ENCODE measurements around the gene KCNIP1. TPM values are rescaled to one million over a fixed set of nuclear protein-coding genes. Genes with fewer than 3 reads are reported as not detected.

The KCNIP1 gene
- total RNA-seq, 1 experiment from 2014 or later: not detected

- H2AFZ ChIP-seq (ENCODE audit: low read length): no peak overlapping the region
- H3K79me2 ChIP-seq (ENCODE audit: low read length): no peaks in the 10 kb centered on the region
- H3K9ac ChIP-seq (ENCODE audit: low read length): no peak overlapping the region
- ATAC-seq (no peak), DNase-seq (no peak)
- TF ChIP-seq EZH2phosphoT487 (IDR thresholded peaks at IDR 0.05; ENCODE audit: borderline replicate concordance, low read length) (no peak), EZH2 (IDR thresholded peaks at IDR 0.05; ENCODE audit: low read length, unreplicated experiment) (no peak)
- TF ChIP-seq, protein P1, sequence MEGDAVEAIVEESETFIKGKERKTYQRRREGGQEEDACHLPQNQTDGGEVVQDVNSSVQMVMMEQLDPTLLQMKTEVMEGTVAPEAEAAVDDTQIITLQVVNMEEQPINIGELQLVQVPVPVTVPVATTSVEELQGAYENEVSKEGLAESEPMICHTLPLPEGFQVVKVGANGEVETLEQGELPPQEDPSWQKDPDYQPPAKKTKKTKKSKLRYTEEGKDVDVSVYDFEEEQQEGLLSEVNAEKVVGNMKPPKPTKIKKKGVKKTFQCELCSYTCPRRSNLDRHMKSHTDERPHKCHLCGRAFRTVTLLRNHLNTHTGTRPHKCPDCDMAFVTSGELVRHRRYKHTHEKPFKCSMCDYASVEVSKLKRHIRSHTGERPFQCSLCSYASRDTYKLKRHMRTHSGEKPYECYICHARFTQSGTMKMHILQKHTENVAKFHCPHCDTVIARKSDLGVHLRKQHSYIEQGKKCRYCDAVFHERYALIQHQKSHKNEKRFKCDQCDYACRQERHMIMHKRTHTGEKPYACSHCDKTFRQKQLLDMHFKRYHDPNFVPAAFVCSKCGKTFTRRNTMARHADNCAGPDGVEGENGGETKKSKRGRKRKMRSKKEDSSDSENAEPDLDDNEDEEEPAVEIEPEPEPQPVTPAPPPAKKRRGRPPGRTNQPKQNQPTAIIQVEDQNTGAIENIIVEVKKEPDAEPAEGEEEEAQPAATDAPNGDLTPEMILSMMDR (conservative IDR thresholded peaks at IDR 0.05; ENCODE audit: low read depth, low read length): no peak
- no peaks in the 10 kb centered on the region for H3K9me3 ChIP-seq (ENCODE audit: low read length)
- ChIA-PET POLR2A (ENCODE audit: unreplicated experiment) (no interaction called here), CTCF (no interaction called here)
- peaks cover 23% of the 10 kb centered on the region for H3K27me3 ChIP-seq (ENCODE audit: low read length)
- no peaks in the 10 kb centered on the region for H3K9me2 ChIP-seq (replicated peaks; ENCODE audit: low read length)
- H3K4me3 ChIP-seq (ENCODE audit: low read length): no peak overlapping the region
- H3K36me3 ChIP-seq (ENCODE audit: low read depth, low read length): no peaks in the 10 kb centered on the region
- no peaks in the 10 kb centered on the region for H3K4me1 ChIP-seq (ENCODE audit: insufficient read depth, low read length)
- no peak overlapping the region for H3K27ac ChIP-seq (ENCODE audit: low read length)
- intact Hi-C loops (cut with micrococcal nuclease): no loop called here
- no peaks in the 10 kb centered on the region for H4K20me1 ChIP-seq (ENCODE audit: low read length)
- no peaks in the 10 kb centered on the region for H3F3A ChIP-seq (ENCODE audit: low read length, unreplicated experiment)
- H3K4me2 ChIP-seq (ENCODE audit: low read length): no peak overlapping the region
- BruUV-seq (replicated peaks): no TSS peak
Observed at GRCh38 chr5:170576602-170577535, 73.0 kb downstream of the KCNIP1 start.

GRCh38 chr5:170579601-170580000, 75.8 kb downstream of the KCNIP1 start:
- Histone ChIP-seq H3K36me3 (ENCODE audit: low read depth, low read length) (no peaks in the 10 kb centered on the region), H3K9me3 (ENCODE audit: low read length) (no peaks in the 10 kb centered on the region), H3K9ac (ENCODE audit: low read length) (no peak overlapping the region), H3K4me3 (ENCODE audit: low read length) (no peak overlapping the region), H3K4me1 (ENCODE audit: insufficient read depth, low read length) (no peaks in the 10 kb centered on the region), H3K79me2 (ENCODE audit: low read length) (no peaks in the 10 kb centered on the region), H3F3A (ENCODE audit: low read length, unreplicated experiment) (no peaks in the 10 kb centered on the region), H3K4me2 (ENCODE audit: low read length) (no peak overlapping the region), H2AFZ (ENCODE audit: low read length) (no peak overlapping the region), H3K27ac (ENCODE audit: low read length) (no peak overlapping the region), H3K9me2 (replicated peaks; ENCODE audit: low read length) (no peaks in the 10 kb centered on the region), H3K27me3 (ENCODE audit: low read length) (peaks cover 7% of the 10 kb centered on the region; the same call in 1 of the 2 replicates), H4K20me1 (ENCODE audit: low read length) (no peaks in the 10 kb centered on the region)
- TF ChIP-seq, protein P1 (conservative IDR thresholded peaks at IDR 0.05; ENCODE audit: low read depth, low read length): no peak
- no peak for TF ChIP-seq EZH2phosphoT487 (IDR thresholded peaks at IDR 0.05; ENCODE audit: borderline replicate concordance, low read length)
- TF ChIP-seq EZH2 (IDR thresholded peaks at IDR 0.05; ENCODE audit: low read length, unreplicated experiment): no peak
- DNase-seq: no peak
- no peak for ATAC-seq
- no TSS peak for BruUV-seq (replicated peaks)
- intact Hi-C loops (cut with micrococcal nuclease): no loop called here
- ChIA-PET POLR2A (ENCODE audit: unreplicated experiment) (no interaction called here), CTCF (no interaction called here)

- H3K79me2 ChIP-seq (ENCODE audit: low read length): no peaks in the 10 kb centered on the region
- H3K4me1 ChIP-seq (ENCODE audit: insufficient read depth, low read length): no peaks in the 10 kb centered on the region
- TF ChIP-seq EZH2phosphoT487 (IDR thresholded peaks at IDR 0.05; ENCODE audit: borderline replicate concordance, low read length): no peak
- BruUV-seq (replicated peaks): no TSS peak
- ChIA-PET POLR2A (ENCODE audit: unreplicated experiment) (no interaction called here), CTCF (no interaction called here)
- DNase-seq: no peak
- no peak overlapping the region for H3K9ac ChIP-seq (ENCODE audit: low read length)
- H3K36me3 ChIP-seq (ENCODE audit: low read depth, low read length): no peaks in the 10 kb centered on the region
- intact Hi-C loops (cut with micrococcal nuclease): no loop called here
- no peak overlapping the region for H3K4me2 ChIP-seq (ENCODE audit: low read length)
- no peak for ATAC-seq
- no peak overlapping the region for H2AFZ ChIP-seq (ENCODE audit: low read length)
- no peaks in the 10 kb centered on the region for H3F3A ChIP-seq (ENCODE audit: low read length, unreplicated experiment)
- no peaks in the 10 kb centered on the region for H4K20me1 ChIP-seq (ENCODE audit: low read length)
- no peaks in the 10 kb centered on the region for H3K9me2 ChIP-seq (replicated peaks; ENCODE audit: low read length)
- H3K27me3 ChIP-seq (ENCODE audit: low read length): 0 out of 2 replicates have a peak, but pooled peaks cover 3% of the 10 kb centered on the region
- no peaks in the 10 kb centered on the region for H3K9me3 ChIP-seq (ENCODE audit: low read length)
- H3K27ac ChIP-seq (ENCODE audit: low read length): no peak overlapping the region
- no peak overlapping the region for H3K4me3 ChIP-seq (ENCODE audit: low read length)
Observed at GRCh38 chr5:170581211-170581610, 77.4 kb downstream of the KCNIP1 start.

All from PC-3 (cell line).